22Rv1 (cell line): ENCODE data around the gene GNAL.

Experiments
- CTCF ChIP-seq: fragments of 450-650 bp; IDR thresholded peaks from 2 replicates; pipeline ENCODE4 v1.5.1; 2017; ENCODE audit warnings: mild to moderate bottlenecking
- ZFX ChIP-seq: fragments of 450-650 bp; IDR thresholded peaks from 2 replicates; pipeline ENCODE4 v1.6.1; 2017; ENCODE audit warnings: antibody characterized with exemption, borderline replicate concordance

GRCh38 chr18:11810379-11810778 is 121.3 kb downstream of the GNAL start:
- TF ChIP-seq CTCF (no peak), ZFX (no peak)
